Keratinocyte (primary cell): ENCODE results near the gene SSBP2. TPM values are rescaled to one million over a fixed set of nuclear protein-coding genes. Genes with fewer than 3 reads are reported as not detected.
A peak's percentile ranks its signal among the peaks of the same experiment; 100 is the strongest.

ENCODE experiments used
- DNase-seq: peaks from one replicate; pipeline ENCODE4 v3.0.0-alpha.2; 2011; ENCODE audit warnings: low read depth, missing footprints, low spot score
- FAIRE-seq: peaks from 2 replicates; lab custom pipeline; 2011; peaks lifted over from hg19 to GRCh38; lab: Jason Lieb, UNC
- H2AFZ ChIP-seq: 2 replicates; pipeline ENCODE4 v1.6.0; 2012; ENCODE audit warnings: low read length, control low read depth, inconsistent platforms; ENCODE audit not compliant: control insufficient read depth
- H3K27ac ChIP-seq: 2 replicates; pipeline ENCODE4 v1.5.1; 2011; ENCODE audit warnings: low read length; ENCODE audit not compliant: control insufficient read depth, insufficient read depth
- H3K27me3 ChIP-seq: 3 replicates; pipeline ENCODE4 v1.6.0; 2011; ENCODE audit warnings: low read length; ENCODE audit not compliant: control insufficient read depth, insufficient read depth; ENCODE audit errors: extremely low read depth
- H3K36me3 ChIP-seq, 2 experiments: 2 replicates in 1 of 2; 3 replicates in 1 of 2; pipeline ENCODE4 v1.5.1; 2011; ENCODE audit warnings: low read length in 2 of 2, mild to moderate bottlenecking in 1 of 2; ENCODE audit not compliant: control insufficient read depth in 2 of 2, insufficient read depth in 2 of 2; ENCODE audit errors: extremely low read depth in 1 of 2
- H3K4me1 ChIP-seq: 3 replicates; pipeline ENCODE4 v1.5.1; 2011; ENCODE audit warnings: low read length; ENCODE audit not compliant: control insufficient read depth, insufficient read depth; ENCODE audit errors: extremely low read depth
- H3K4me2 ChIP-seq: 3 replicates; pipeline ENCODE4 v1.6.0; 2011; ENCODE audit warnings: low read depth, low read length; ENCODE audit not compliant: control insufficient read depth, insufficient read depth; ENCODE audit errors: extremely low read depth
- H3K4me3 ChIP-seq, 3 experiments: fragments of 200-600 bp in 1 of 3; sonication (generic) in 1 of 3; 2 replicates in 2 of 3; 3 replicates in 1 of 3; pipeline ENCODE4 v1.5.1; 2011 to 2016; ENCODE audit warnings: low read length in 3 of 3, mild to moderate bottlenecking in 3 of 3, control low read depth in 2 of 3, inconsistent platforms in 1 of 3, low read depth in 1 of 3, mixed read lengths in 1 of 3, mixed run types in 1 of 3, moderate library complexity in 1 of 3; ENCODE audit not compliant: control insufficient read depth in 2 of 3, insufficient read depth in 2 of 3; ENCODE audit errors: extremely low read depth in 1 of 3
- H3K79me2 ChIP-seq: 2 replicates; pipeline ENCODE4 v1.6.0; 2012; ENCODE audit warnings: low read length; ENCODE audit not compliant: control insufficient read depth, insufficient read depth
- H3K9ac ChIP-seq: 3 replicates; pipeline ENCODE4 v1.6.0; 2011; ENCODE audit warnings: low read length; ENCODE audit not compliant: control insufficient read depth, insufficient read depth; ENCODE audit errors: extremely low read depth
- H3K9me1 ChIP-seq: 3 replicates; pipeline ENCODE4 v1.6.0; 2011; ENCODE audit warnings: low read length; ENCODE audit not compliant: control insufficient read depth, insufficient read depth; ENCODE audit errors: extremely low read depth
- H3K9me3 ChIP-seq: 2 replicates; pipeline ENCODE4 v1.5.1; 2012; ENCODE audit warnings: low read depth, low read length; ENCODE audit not compliant: control insufficient read depth
- H4K20me1 ChIP-seq: 3 replicates; pipeline ENCODE4 v1.6.0; 2011; ENCODE audit warnings: low read length; ENCODE audit not compliant: control insufficient read depth, insufficient read depth; ENCODE audit errors: extremely low read depth
- EZH2 ChIP-seq: IDR thresholded peaks from one replicate; pipeline ENCODE4 v1.6.1; 2012; ENCODE audit warnings: inconsistent platforms, mild to moderate bottlenecking, low read length, moderate library complexity
- dilution Hi-C: fragments of 300-500 bp; cut with MboI; formaldehyde crosslinking; loops from one replicate; pipeline ENCODE4 v1.7.0; 2020; ENCODE audit warnings: low sequenced_read_pairs; ENCODE audit not compliant: extremely low pct_ligation_motif_present
- polyA plus RNA-seq, 5 experiments: library from polyadenylated mRNA; depleted of rRNA in 3 of 5; stranded (reverse) in 3 of 5; stranded (forward) in 1 of 5; unstranded in 1 of 5; fragments of >200 nt; gene quantifications; 1 replicate in 1 of 5; 2 replicates in 3 of 5; 3 replicates in 1 of 5; pipeline versions ENCODE4 v1.2.1 to v1.2.3, GENCODE V29; 2011 to 2012; ENCODE audit warnings: missing spikeins in 2 of 5, low read depth in 1 of 5, low replicate concordance in 1 of 5
- TF ChIP-seq, protein P1 (sequence below), 3 experiments: IDR thresholded peaks in 1 of 3; conservative IDR thresholded peaks in 1 of 3; optimal IDR thresholded peaks in 1 of 3; 2 replicates in 2 of 3; 3 replicates in 1 of 3; pipeline versions ENCODE3 to v1.5.1; 2011; ENCODE audit warnings: low read length in 3 of 3, mild to moderate bottlenecking in 3 of 3, moderate library complexity in 2 of 3, control low read depth in 1 of 3, inconsistent platforms in 1 of 3; ENCODE audit not compliant: insufficient read depth in 2 of 3; ENCODE audit errors: extremely low read depth in 1 of 3

SSBP2 gene
- polyA plus RNA-seq, 1 donor (not counting 4 experiments of a cell fraction or from before 2014, with no cell fraction given): 14.6 TPM

GRCh38 chr5:81513982-81514381 lies 236.9 kb downstream of the SSBP2 start:
- Histone ChIP-seq H3K4me2 (no peak overlapping the region), H3K27ac (no peak overlapping the region), H3K27me3 (no peaks in the 10 kb centered on the region), H3K4me1 (no peaks in the 10 kb centered on the region), H4K20me1 (no peaks in the 10 kb centered on the region), H3K9me3 (no peaks in the 10 kb centered on the region), H3K36me3 (no peaks in the 10 kb centered on the region), H3K9me1 (no peaks in the 10 kb centered on the region), H3K4me3 (no peak overlapping the region), H2AFZ (no peak overlapping the region), H3K79me2 (no peaks in the 10 kb centered on the region), H3K9ac (no peak overlapping the region)
- dilution Hi-C loops: loop anchor here (25.0 kb wide), 1 partner anchor 323 kb away; no protein-coding TSS in a partner anchor
- TF ChIP-seq EZH2: no peak
- TF ChIP-seq, protein P1, sequence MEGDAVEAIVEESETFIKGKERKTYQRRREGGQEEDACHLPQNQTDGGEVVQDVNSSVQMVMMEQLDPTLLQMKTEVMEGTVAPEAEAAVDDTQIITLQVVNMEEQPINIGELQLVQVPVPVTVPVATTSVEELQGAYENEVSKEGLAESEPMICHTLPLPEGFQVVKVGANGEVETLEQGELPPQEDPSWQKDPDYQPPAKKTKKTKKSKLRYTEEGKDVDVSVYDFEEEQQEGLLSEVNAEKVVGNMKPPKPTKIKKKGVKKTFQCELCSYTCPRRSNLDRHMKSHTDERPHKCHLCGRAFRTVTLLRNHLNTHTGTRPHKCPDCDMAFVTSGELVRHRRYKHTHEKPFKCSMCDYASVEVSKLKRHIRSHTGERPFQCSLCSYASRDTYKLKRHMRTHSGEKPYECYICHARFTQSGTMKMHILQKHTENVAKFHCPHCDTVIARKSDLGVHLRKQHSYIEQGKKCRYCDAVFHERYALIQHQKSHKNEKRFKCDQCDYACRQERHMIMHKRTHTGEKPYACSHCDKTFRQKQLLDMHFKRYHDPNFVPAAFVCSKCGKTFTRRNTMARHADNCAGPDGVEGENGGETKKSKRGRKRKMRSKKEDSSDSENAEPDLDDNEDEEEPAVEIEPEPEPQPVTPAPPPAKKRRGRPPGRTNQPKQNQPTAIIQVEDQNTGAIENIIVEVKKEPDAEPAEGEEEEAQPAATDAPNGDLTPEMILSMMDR (optimal IDR thresholded peaks at IDR 0.05 in 1 of 3, IDR thresholded peaks at IDR 0.05 in 1 of 3, conservative IDR thresholded peaks at IDR 0.05 in 1 of 3; ENCODE audit: extremely low read depth in 1 of 3, insufficient read depth in 2 of 3, low read length in 3 of 3): peak in 1 of 3 experiments; percentile 25
- DNase-seq (no peak), FAIRE-seq (no peak)

DNA sequence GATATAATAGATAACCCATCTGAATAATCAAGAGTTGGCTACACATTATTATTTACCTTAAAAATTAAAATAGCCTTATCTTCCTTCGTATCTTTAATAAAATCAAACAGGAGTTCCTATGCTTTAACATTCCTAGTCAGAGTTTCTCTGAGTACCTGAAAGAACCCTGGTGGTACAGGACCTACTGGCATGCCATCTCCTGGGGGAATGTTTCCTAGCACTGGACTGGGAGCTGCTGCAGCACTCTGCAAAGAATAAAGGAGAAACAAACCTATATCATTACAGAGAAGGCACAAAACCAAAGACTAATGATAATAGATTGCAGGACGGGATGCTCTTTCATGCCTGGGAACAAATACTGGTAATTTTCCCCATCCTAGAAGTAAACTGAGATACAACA lies 237.4 kb downstream of the SSBP2 start:
- Histone ChIP-seq H3K4me1 (no peaks in the 10 kb centered on the region), H3K27me3 (no peaks in the 10 kb centered on the region), H3K9ac (no peak overlapping the region), H3K27ac (no peak overlapping the region), H3K9me1 (no peaks in the 10 kb centered on the region), H3K9me3 (no peaks in the 10 kb centered on the region), H2AFZ (no peak overlapping the region), H4K20me1 (no peaks in the 10 kb centered on the region), H3K36me3 (no peaks in the 10 kb centered on the region), H3K4me2 (no peak overlapping the region), H3K4me3 (no peak overlapping the region), H3K79me2 (no peaks in the 10 kb centered on the region)
- TF ChIP-seq, protein P1 (optimal IDR thresholded peaks at IDR 0.05 in 1 of 3, IDR thresholded peaks at IDR 0.05 in 1 of 3, conservative IDR thresholded peaks at IDR 0.05 in 1 of 3; ENCODE audit: extremely low read depth in 1 of 3, insufficient read depth in 2 of 3, low read length in 3 of 3): no peak
- no peak for TF ChIP-seq EZH2
- FAIRE-seq (no peak), DNase-seq (no peak)
- dilution Hi-C loops: loop anchor here (25.0 kb wide), 1 partner anchor 324 kb away; no protein-coding TSS in a partner anchor
